GM12878 (cell line): ENCODE measurements around the gene CBARP. TPM values are rescaled to one million over a fixed set of nuclear protein-coding genes. Genes with fewer than 3 reads are reported as not detected.
A peak's percentile ranks its signal among the peaks of the same experiment; 100 is the strongest.

Source experiments
- ASH2L ChIP-seq: fragments of 300-600, 200-600 bp; sonication (generic); IDR thresholded peaks from 2 replicates; pipeline ENCODE4 v1.6.1; 2017; ENCODE audit warnings: low read depth, mild to moderate bottlenecking, borderline replicate concordance
- ATF2 ChIP-seq: IDR thresholded peaks from 2 replicates; pipeline ENCODE4 v1.6.1; 2012; ENCODE audit warnings: low read length, inconsistent platforms
- BHLHE40 ChIP-seq, 2 experiments: fragments of 450-650 bp in 1 of 2; IDR thresholded peaks; 2 replicates each; pipeline ENCODE4 v1.6.1; 2011 to 2017; ENCODE audit warnings: low read depth in 2 of 2, borderline replicate concordance in 1 of 2, improper control_type of control experiment in 1 of 2, low read length in 1 of 2, mild to moderate bottlenecking in 1 of 2
- EZH2 ChIP-seq: IDR thresholded peaks from 2 replicates; pipeline ENCODE4 v1.6.1; 2012; ENCODE audit warnings: low read depth, mild to moderate bottlenecking, control low read depth, inconsistent platforms, low read length, borderline replicate concordance; ENCODE audit not compliant: control insufficient read depth
- FOXK2 ChIP-seq: fragments of 450-650 bp; IDR thresholded peaks from 2 replicates; pipeline ENCODE4 v1.6.1; 2017; ENCODE audit warnings: mild to moderate bottlenecking, moderate library complexity
- FOXM1 ChIP-seq: IDR thresholded peaks from 2 replicates; pipeline ENCODE4 v1.6.1; 2012; ENCODE audit warnings: low read depth, mild to moderate bottlenecking, inconsistent platforms, low read length, moderate library complexity
- GABPA ChIP-seq: IDR thresholded peaks from 2 replicates; pipeline ENCODE4 v1.6.1; 2014; ENCODE audit warnings: antibody characterized with exemption, low read depth, mild to moderate bottlenecking, inconsistent platforms
- HDAC2 ChIP-seq: fragments of 200-600 bp; sonication (generic); IDR thresholded peaks from 2 replicates; pipeline ENCODE4 v1.6.1; 2017
- IKZF2 ChIP-seq, 2 experiments: fragments of 450-650 bp; IDR thresholded peaks; 2 replicates each; pipeline ENCODE4 v1.6.1; 2017; ENCODE audit warnings: mild to moderate bottlenecking in 2 of 2, moderate library complexity in 2 of 2
- IRF5 ChIP-seq: fragments of 450-650 bp; IDR thresholded peaks from 2 replicates; pipeline ENCODE4 v1.6.1; 2017; ENCODE audit warnings: borderline replicate concordance
- KAT2A ChIP-seq: conservative IDR thresholded peaks from 2 replicates; pipeline ENCODE4 v1.6.1; 2011; ENCODE audit warnings: low read depth, low read length; ENCODE audit not compliant: control insufficient read depth
- MEF2A ChIP-seq: IDR thresholded peaks from 2 replicates; pipeline ENCODE4 v1.6.1; 2011; ENCODE audit warnings: low read depth, mild to moderate bottlenecking, low read length, moderate library complexity; ENCODE audit not compliant: insufficient read depth
- MTA2 ChIP-seq: fragments of 450-650 bp; IDR thresholded peaks from 2 replicates; pipeline ENCODE4 v1.6.1; 2016; ENCODE audit warnings: low read depth, mild to moderate bottlenecking, moderate library complexity
- NFYB ChIP-seq: IDR thresholded peaks from 2 replicates; pipeline ENCODE4 v1.6.1; 2011; ENCODE audit warnings: low read depth, mild to moderate bottlenecking, low read length, improper control_type of control experiment, moderate library complexity; ENCODE audit not compliant: insufficient read depth
- PML ChIP-seq: IDR thresholded peaks from 2 replicates; pipeline ENCODE4 v1.6.1; 2012; ENCODE audit warnings: low read length, inconsistent platforms
- POLR2AphosphoS2 ChIP-seq: IDR thresholded peaks from 2 replicates; pipeline ENCODE4 v1.6.1; 2011; ENCODE audit warnings: low read depth, mild to moderate bottlenecking, low read length, improper control_type of control experiment, moderate library complexity
- POLR2AphosphoS5 ChIP-seq: IDR thresholded peaks from 2 replicates; pipeline ENCODE4 v1.6.1; 2011; ENCODE audit warnings: mild to moderate bottlenecking, low read length, inconsistent platforms
- SMC3 ChIP-seq: IDR thresholded peaks from 2 replicates; pipeline ENCODE4 v1.6.1; 2011; ENCODE audit warnings: low read length, improper control_type of control experiment, borderline replicate concordance
- SREBF1 ChIP-seq: IDR thresholded peaks from 2 replicates; pipeline ENCODE4 v1.6.1; 2012; ENCODE audit warnings: mild to moderate bottlenecking, low read length
- SRF ChIP-seq, 2 experiments: IDR thresholded peaks; 2 replicates each; pipeline ENCODE4 v1.6.1; 2011; ENCODE audit warnings: low read depth in 2 of 2, low read length in 2 of 2, mild to moderate bottlenecking in 1 of 2, moderate library complexity in 1 of 2
- STAT3 ChIP-seq: IDR thresholded peaks from 2 replicates; pipeline ENCODE4 v1.6.1; 2011; ENCODE audit warnings: low read depth, low read length, improper control_type of control experiment
- SUZ12 ChIP-seq: fragments of 200-600 bp; sonication (generic); IDR thresholded peaks from one replicate; pipeline ENCODE4 v1.6.1; 2018; ENCODE audit warnings: antibody characterized with exemption, mild to moderate bottlenecking; ENCODE audit not compliant: unreplicated experiment
- TCF12 ChIP-seq: IDR thresholded peaks from 2 replicates; pipeline ENCODE4 v1.6.1; 2011; ENCODE audit warnings: low read depth, mild to moderate bottlenecking, low read length
- WRNIP1 ChIP-seq: IDR thresholded peaks from 2 replicates; pipeline ENCODE4 v1.6.1; 2011; ENCODE audit warnings: low read depth, low read length, improper control_type of control experiment, borderline replicate concordance
- ZNF217 ChIP-seq: fragments of 450-650 bp; IDR thresholded peaks from 2 replicates; pipeline ENCODE4 v1.6.1; 2017; ENCODE audit warnings: antibody characterized with exemption, mild to moderate bottlenecking
- ZNF622 ChIP-seq: fragments of 450-650 bp; IDR thresholded peaks from 2 replicates; pipeline ENCODE4 v1.6.1; 2017; ENCODE audit warnings: mild to moderate bottlenecking, inconsistent platforms
- polyA plus RNA-seq, 11 experiments: library from polyadenylated mRNA; depleted of rRNA in 4 of 11; unstranded in 6 of 11; stranded (reverse) in 5 of 11; fragments of >200 nt; fragmentation: Nextera tagmentation in 4 of 11; fragmentation: Illumina TruSeq in 1 of 11; extraction: Ambion mirVana in 4 of 11; extraction: Trizol in 1 of 11; gene quantifications; 1 replicate in 1 of 11; 2 replicates in 10 of 11; pipeline versions ENCODE4 v1.2.1 to v1.2.3, GENCODE V29; 2011 to 2016; ENCODE audit warnings: inconsistent platforms in 2 of 11, missing spikeins in 2 of 11, low read depth in 1 of 11
- total RNA-seq, 4 experiments: library from RNA; depleted of rRNA in 3 of 4; stranded (reverse); fragments of >200 nt in 3 of 4; fragmentation: Illumina TruSeq in 1 of 4; extraction: Trizol in 1 of 4; gene quantifications; 2 replicates each; pipeline versions ENCODE4 v1.2.1 to v1.2.3, GENCODE V29; 2013 to 2021
- TF ChIP-seq, protein P1 (sequence below): IDR thresholded peaks from 2 replicates; pipeline ENCODE4 v1.6.1; 2011; ENCODE audit warnings: low read depth, mild to moderate bottlenecking, low read length, moderate library complexity, borderline replicate concordance; ENCODE audit errors: extremely low read depth
- TF ChIP-seq, protein P2 (sequence below): IDR thresholded peaks from 2 replicates; pipeline ENCODE4 v1.6.1; 2012; ENCODE audit warnings: low read depth, low read length, improper control_type of control experiment

CBARP gene
- total and polyA plus RNA-seq, 10 of the 15 experiments (the other 5 are each of a cell fraction or from before 2014, with no cell fraction given): 0.04 to 0.59 (median 0.18) TPM; not detected in 3

DNA sequence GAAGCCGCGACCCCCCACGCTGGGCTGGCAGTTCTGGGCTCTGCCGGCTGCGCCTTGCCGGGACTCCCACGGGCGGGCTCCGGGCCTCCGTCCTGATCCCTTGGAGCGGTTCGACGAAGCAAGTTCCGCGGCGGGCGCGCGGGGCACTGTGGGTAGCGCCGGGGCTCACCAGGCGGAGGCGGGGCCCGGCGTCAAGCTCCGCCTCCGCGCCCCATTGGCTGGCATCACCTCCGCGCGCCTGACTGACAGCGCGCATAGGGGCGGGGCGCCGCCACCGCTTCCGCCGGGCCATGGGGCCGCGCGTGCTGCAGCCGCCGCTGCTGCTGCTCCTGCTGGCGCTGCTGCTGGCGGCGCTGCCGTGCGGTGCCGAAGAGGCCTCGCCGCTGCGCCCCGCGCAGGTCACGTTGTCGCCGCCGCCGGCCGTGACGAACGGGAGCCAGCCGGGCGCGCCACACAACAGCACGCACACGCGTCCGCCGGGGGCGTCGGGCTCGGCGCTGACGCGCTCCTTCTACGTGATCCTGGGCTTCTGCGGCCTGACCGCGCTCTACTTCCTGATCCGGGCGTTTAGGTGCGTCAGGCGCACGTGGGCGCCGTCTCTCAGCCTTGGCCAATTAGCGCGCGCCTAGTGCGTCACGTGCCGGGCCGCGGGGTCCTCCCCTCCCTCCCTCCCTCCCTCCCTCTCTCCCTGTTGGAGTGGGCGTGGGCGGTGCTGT lies 37.6 kb upstream of the CBARP start, which contains the start of gene FAM174C (continued):
- TF ChIP-seq KAT2A (no peak), MEF2A (no peak), EZH2 (no peak), ZNF217 (peak; percentile 87; the same call in 1 of the 2 replicates), NFYB (peak; percentile 79; the same call in 1 of the 2 replicates), IKZF2 (IDR thresholded peaks at IDR 0.05) (no peak), GABPA (no peak), PML (0 out of 2 replicates have a peak, but pooled peaks have one; percentile 33), ATF2 (no peak), ASH2L (peak; percentile 25; the same call in 1 of the 2 replicates), SMC3 (no peak), SRF (IDR thresholded peaks at IDR 0.05; ENCODE audit: low read depth in 2 of 2, low read length in 2 of 2) (peak in 1 of 2 experiments; percentile 91), TCF12 (peak; percentile 52; the same call in 1 of the 2 replicates), FOXM1 (no peak), IRF5 (no peak), POLR2AphosphoS5 (peak; percentile 87), BHLHE40 (IDR thresholded peaks at IDR 0.05; ENCODE audit: borderline replicate concordance in 1 of 2, low read depth in 2 of 2, low read length in 1 of 2) (peak; percentile 88 to 97), SREBF1 (no peak; the same call in 1 of the 2 replicates), ZNF622 (no peak), HDAC2 (no peak), POLR2AphosphoS2 (peak; percentile 86), STAT3 (no peak), FOXK2 (no peak), WRNIP1 (no peak), MTA2 (no peak), SUZ12 (no peak)
- TF ChIP-seq, protein P1, sequence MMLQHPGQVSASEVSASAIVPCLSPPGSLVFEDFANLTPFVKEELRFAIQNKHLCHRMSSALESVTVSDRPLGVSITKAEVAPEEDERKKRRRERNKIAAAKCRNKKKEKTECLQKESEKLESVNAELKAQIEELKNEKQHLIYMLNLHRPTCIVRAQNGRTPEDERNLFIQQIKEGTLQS: peak; percentile 98
- TF ChIP-seq, protein P2, sequence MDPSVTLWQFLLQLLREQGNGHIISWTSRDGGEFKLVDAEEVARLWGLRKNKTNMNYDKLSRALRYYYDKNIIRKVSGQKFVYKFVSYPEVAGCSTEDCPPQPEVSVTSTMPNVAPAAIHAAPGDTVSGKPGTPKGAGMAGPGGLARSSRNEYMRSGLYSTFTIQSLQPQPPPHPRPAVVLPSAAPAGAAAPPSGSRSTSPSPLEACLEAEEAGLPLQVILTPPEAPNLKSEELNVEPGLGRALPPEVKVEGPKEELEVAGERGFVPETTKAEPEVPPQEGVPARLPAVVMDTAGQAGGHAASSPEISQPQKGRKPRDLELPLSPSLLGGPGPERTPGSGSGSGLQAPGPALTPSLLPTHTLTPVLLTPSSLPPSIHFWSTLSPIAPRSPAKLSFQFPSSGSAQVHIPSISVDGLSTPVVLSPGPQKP: peak; percentile 48; the same call in 1 of the 2 replicates
